ENCODE measurements around the gene PPWD1.
"Not testable (repeated sequence)": the region's sequence is repeated elsewhere in the genome, so short reads cannot be mapped to it uniquely, and the experiment has no call there.

PPWD1 gene

GRCh38 chr5:65562731-65563701 is at the start of gene PPWD1, which contains the start of gene CENPK:
TSS of gene PPWD1 (plus strand) at chr5:65563296. CDS start at chr5:65563311, 15 bp downstream.
TSS of gene CENPK (minus strand) at chr5:65563168. CDS start at chr5:65554907, 8,261 bp downstream.
- peak; percentile 86 for DNase-seq (ENCODE audit: low read depth)

GRCh38 chr5:65525726-65526125 is 37.4 kb upstream of the PPWD1 start:
- DNase-seq (ENCODE audit: low read depth): no peak

- no peak for DNase-seq (ENCODE audit: low read depth)
These were observed 32.2 kb upstream of the PPWD1 start for GRCh38 chr5:65530904-65531303.

- DNase-seq (ENCODE audit: low read depth): peak; percentile 6
These were observed 27.5 kb upstream of the PPWD1 start for GRCh38 chr5:65535529-65535987.

- DNase-seq (ENCODE audit: low read depth): no peak
These were observed 23.3 kb upstream of the PPWD1 start for GRCh38 chr5:65539827-65540226.

GRCh38 chr5:65544473-65544872 is 18.6 kb upstream of the PPWD1 start:
- DNase-seq (ENCODE audit: low read depth): no peak

- no peak for DNase-seq (ENCODE audit: low read depth)
These were observed 17.0 kb upstream of the PPWD1 start for GRCh38 chr5:65546141-65546540.

- DNase-seq (ENCODE audit: low read depth): no peak
These were observed 14.8 kb upstream of the PPWD1 start for GRCh38 chr5:65548281-65548680.

- no peak for DNase-seq (ENCODE audit: low read depth)
These were observed 9.2 kb upstream of the PPWD1 start for GRCh38 chr5:65553941-65554340.

- no peak for DNase-seq (ENCODE audit: low read depth)
These were observed 7.8 kb upstream of the PPWD1 start for GRCh38 chr5:65555287-65555686.

- no peak for DNase-seq (ENCODE audit: low read depth)
These were observed 6.9 kb upstream of the PPWD1 start for GRCh38 chr5:65556181-65556580.

GRCh38 chr5:65556718-65557117 is 6.4 kb upstream of the PPWD1 start:
- DNase-seq (ENCODE audit: low read depth): no peak

- no peak for DNase-seq (ENCODE audit: low read depth)
These were observed 681 bp downstream of the PPWD1 start for GRCh38 chr5:65563777-65564176.

GRCh38 chr5:65566505-65566904 is 3.4 kb downstream of the PPWD1 start:
- no peak for DNase-seq (ENCODE audit: low read depth)

GRCh38 chr5:65570598-65571226 is 7.6 kb downstream of the PPWD1 start:
- no peak for DNase-seq (ENCODE audit: low read depth)

- DNase-seq (ENCODE audit: low read depth): no peak
These were observed 14.0 kb downstream of the PPWD1 start for GRCh38 chr5:65577141-65577540.

- DNase-seq (ENCODE audit: low read depth): no peak
These were observed 25.6 kb downstream of the PPWD1 start for GRCh38 chr5:65588694-65589093.

- not testable (repeated sequence) for DNase-seq (ENCODE audit: low read depth)
These were observed 38.7 kb downstream of the PPWD1 start for GRCh38 chr5:65601761-65602160.

GRCh38 chr5:65611524-65611923 is 48.4 kb downstream of the PPWD1 start:
- DNase-seq (ENCODE audit: low read depth): no peak

GRCh38 chr5:65612298-65612907 is 49.3 kb downstream of the PPWD1 start:
- DNase-seq (ENCODE audit: low read depth): no peak

- DNase-seq (ENCODE audit: low read depth): no peak
These were observed 56.9 kb downstream of the PPWD1 start for GRCh38 chr5:65620021-65620420.

GRCh38 chr5:65621961-65622360 is 58.9 kb downstream of the PPWD1 start:
- DNase-seq (ENCODE audit: low read depth): not testable (repeated sequence)

- DNase-seq (ENCODE audit: low read depth): no peak
These were observed 60.4 kb downstream of the PPWD1 start for GRCh38 chr5:65623482-65623881.
